Urinary bladder (tissue), 4 donors: Measurements from ENCODE around the gene BAD. TPM values are rescaled to one million over a fixed set of nuclear protein-coding genes. Genes with fewer than 3 reads are reported as not detected.

Experiments used
- DNase-seq: peaks from one replicate; pipeline ENCODE4 v3.0.0-alpha.2; 2015; ENCODE audit errors: extremely low spot score
- H3K27ac ChIP-seq: one replicate; pipeline ENCODE4 v1.5.1; 2013; ENCODE audit warnings: low read depth, mild to moderate bottlenecking, moderate library complexity
- H3K36me3 ChIP-seq: one replicate; pipeline ENCODE4 v1.6.1; 2013; ENCODE audit warnings: mild to moderate bottlenecking, moderate library complexity; ENCODE audit not compliant: insufficient read depth
- H3K4me1 ChIP-seq: one replicate; pipeline ENCODE4 v1.6.1; 2013; ENCODE audit warnings: mild to moderate bottlenecking, moderate library complexity; ENCODE audit not compliant: insufficient read depth
- H3K4me3 ChIP-seq: one replicate; pipeline ENCODE4 v1.5.1; 2013; ENCODE audit warnings: low read depth, low read length
- WGBS: extraction: QIAGEN DNeasy Blood & Tissue Kit; methylation state at CpG from one replicate; pipeline ENCODE4 v1.1.7; 2013; 5-methylcytosine and 5-hydroxymethylcytosine counted together
- polyA plus RNA-seq: library from polyadenylated mRNA; stranded (reverse); fragments of 200-250 nt; gene quantifications from one replicate; pipeline ENCODE4 v1.2.3, GENCODE V29; 2013
- small RNA-seq: library from RNA; depleted of rRNA; stranded (forward); fragments of <200 nt; gene quantifications from one replicate; pipeline ENCODE3, GENCODE V24; 2014
- total RNA-seq: library from RNA; depleted of rRNA; stranded (reverse); fragments of >200 nt; gene quantifications from one replicate; pipeline ENCODE4 v1.2.3, GENCODE V29; 2014
- donor health status: healthy with polysubstance abuse.
- donor health status: healthy.

BAD gene
- total and polyA plus RNA-seq, 2 donors, result 34.2 to 111 TPM

- H3K4me1 ChIP-seq, result no peaks in the 10 kb centered on the region
- 94% methylated on average over 17 of the region's 17 CpGs for WGBS
- no peaks in the 10 kb centered on the region for H3K36me3 ChIP-seq
- no peak overlapping the region for H3K4me3 ChIP-seq
- no peak for DNase-seq
- no peak overlapping the region for H3K27ac ChIP-seq
Measured at GRCh38 chr11:64220271-64220670, 64.2 kb downstream of the BAD start.

Small RNAs within 50 kb of the gene (small RNA-seq; reads per million reads assigned to genes)
- not detected for gene RF00019

Other genes with a start within 250 kb of the BAD start
- gene FLRT1, start 248.7 kb downstream of the BAD start, total RNA-seq, result 1.7 TPM
- 0.66 TPM for gene FLRT1, start 248.7 kb downstream of the BAD start, polyA plus RNA-seq
- gene MACROD1, start 118.6 kb downstream of the BAD start, total RNA-seq, result 9.8 TPM
- 25.1 TPM for gene MACROD1, start 118.6 kb downstream of the BAD start, polyA plus RNA-seq
- gene STIP1, start 98.5 kb downstream of the BAD start, total RNA-seq, result 42.7 TPM
- 84.0 TPM for gene STIP1, start 98.5 kb downstream of the BAD start, polyA plus RNA-seq
- gene FERMT3, start 77.9 kb downstream of the BAD start, total RNA-seq, result 7.8 TPM
- 16.8 TPM for gene FERMT3, start 77.9 kb downstream of the BAD start, polyA plus RNA-seq
- 12.7 TPM for gene TRPT1, start 58.5 kb downstream of the BAD start, total RNA-seq
- 45.3 TPM for gene TRPT1, start 58.5 kb downstream of the BAD start, polyA plus RNA-seq
- 15.4 TPM for gene NUDT22, start 58.4 kb downstream of the BAD start, total RNA-seq
- gene NUDT22, start 58.4 kb downstream of the BAD start, polyA plus RNA-seq, result 61.0 TPM
- 10.7 TPM for gene DNAJC4, start 54.1 kb downstream of the BAD start, total RNA-seq
- 57.6 TPM for gene DNAJC4, start 54.1 kb downstream of the BAD start, polyA plus RNA-seq
- gene VEGFB, start 50.1 kb downstream of the BAD start, total RNA-seq, result 18.9 TPM
- gene VEGFB, start 50.1 kb downstream of the BAD start, polyA plus RNA-seq, result 123 TPM
- gene FKBP2, start 43.6 kb downstream of the BAD start, total RNA-seq, result 29.2 TPM
- 167 TPM for gene FKBP2, start 43.6 kb downstream of the BAD start, polyA plus RNA-seq
- gene PPP1R14B, start 37.7 kb downstream of the BAD start, total RNA-seq, result 31.6 TPM
- gene PPP1R14B, start 37.7 kb downstream of the BAD start, polyA plus RNA-seq, result 62.8 TPM
- 14.8 TPM for gene PLCB3, start 33.1 kb downstream of the BAD start, total RNA-seq
- gene PLCB3, start 33.1 kb downstream of the BAD start, polyA plus RNA-seq, result 18.2 TPM
- 4.7 TPM for gene GPR137, start 1.2 kb upstream of the BAD start, total RNA-seq
- gene GPR137, start 1.2 kb upstream of the BAD start, polyA plus RNA-seq, result 48.3 TPM
- gene KCNK4, start 6.6 kb upstream of the BAD start, total RNA-seq, result not detected
- gene KCNK4, start 6.6 kb upstream of the BAD start, polyA plus RNA-seq, result 0.13 TPM
- gene CATSPERZ, start 15.7 kb upstream of the BAD start, total RNA-seq, result not detected
- 0.29 TPM for gene CATSPERZ, start 15.7 kb upstream of the BAD start, polyA plus RNA-seq
- gene ESRRA, start 20.9 kb upstream of the BAD start, total RNA-seq, result 13.3 TPM
- gene ESRRA, start 20.9 kb upstream of the BAD start, polyA plus RNA-seq, result 53.2 TPM
- gene TRMT112, start 32.9 kb upstream of the BAD start, total RNA-seq, result 124 TPM
- gene TRMT112, start 32.9 kb upstream of the BAD start, polyA plus RNA-seq, result 245 TPM
- 69.0 TPM for gene PRDX5, start 33.5 kb upstream of the BAD start, total RNA-seq
- 294 TPM for gene PRDX5, start 33.5 kb upstream of the BAD start, polyA plus RNA-seq
- 2.6 TPM for gene CCDC88B, start 55.5 kb upstream of the BAD start, total RNA-seq
- 10.2 TPM for gene CCDC88B, start 55.5 kb upstream of the BAD start, polyA plus RNA-seq
- 14.8 TPM for gene RPS6KA4, start 74.5 kb upstream of the BAD start, total RNA-seq
- 32.7 TPM for gene RPS6KA4, start 74.5 kb upstream of the BAD start, polyA plus RNA-seq